Neural cell (in vitro differentiated cells): Measurements from ENCODE around the gene HS6ST1. TPM values are rescaled to one million over a fixed set of nuclear protein-coding genes. Genes with fewer than 3 reads are reported as not detected.

Experiments
- H2AFZ ChIP-seq: fragments of 200-600, 300-800 bp; sonication (generic), shearing (Covaris generic); 2 replicates; pipeline ENCODE4 v1.6.0; 2014; ENCODE audit warnings: low read depth, mild to moderate bottlenecking, antibody characterized with exemption, low read length, moderate library complexity
- H3F3A ChIP-seq: fragments of 200-600 bp; shearing (Covaris generic); 2 replicates; pipeline ENCODE4 v1.6.1; 2016; ENCODE audit warnings: mild to moderate bottlenecking, moderate library complexity, mixed read lengths, antibody characterized with exemption, low read length; ENCODE audit not compliant: insufficient read depth, poor library complexity, severe bottlenecking
- H3K27ac ChIP-seq: fragments of 200-600, 300-800 bp; sonication (generic), shearing (Covaris generic); 2 replicates; pipeline ENCODE4 v1.5.1; 2014; ENCODE audit warnings: mild to moderate bottlenecking, low read length, moderate library complexity
- H3K27me3 ChIP-seq: fragments of 300-800, 200-600 bp; sonication (generic), shearing (Covaris generic); 2 replicates; pipeline ENCODE4 v1.6.0; 2014; ENCODE audit warnings: mild to moderate bottlenecking, low read depth, low read length, moderate library complexity; ENCODE audit not compliant: insufficient read depth
- H3K36me3 ChIP-seq: fragments of 300-800, 200-600 bp; sonication (generic), shearing (Covaris generic); 2 replicates; pipeline ENCODE4 v1.5.1; 2014; ENCODE audit warnings: mild to moderate bottlenecking, antibody characterized with exemption, low read length, moderate library complexity; ENCODE audit not compliant: insufficient read depth
- H3K4me2 ChIP-seq: fragments of 300-800, 200-600 bp; sonication (generic), shearing (Covaris generic); 2 replicates; pipeline ENCODE4 v1.6.0; 2014; ENCODE audit warnings: mild to moderate bottlenecking, low read length
- H3K4me3 ChIP-seq: fragments of 300-800, 200-600 bp; sonication (generic), shearing (Covaris generic); 2 replicates; pipeline ENCODE4 v1.5.1; 2014; ENCODE audit warnings: mild to moderate bottlenecking, low read length, moderate library complexity
- H3K79me2 ChIP-seq: fragments of 200-600 bp; shearing (Covaris generic); replicated peaks from 2 replicates; pipeline ENCODE4 v1.6.0; 2014; ENCODE audit warnings: mild to moderate bottlenecking, low read length, moderate library complexity; ENCODE audit not compliant: insufficient read depth
- H3K9ac ChIP-seq: fragments of 300-800, 200-600 bp; sonication (generic), shearing (Covaris generic); 2 replicates; pipeline ENCODE4 v1.6.1; 2016; ENCODE audit warnings: mild to moderate bottlenecking, low read length, mixed read lengths
- H3K9me2 ChIP-seq: fragments of 200-600 bp; shearing (Covaris generic); 2 replicates; pipeline ENCODE4 v1.6.1; 2016; ENCODE audit warnings: mild to moderate bottlenecking, low read length, mixed read lengths; ENCODE audit not compliant: insufficient read depth
- H3K9me3 ChIP-seq: fragments of 200-600, 300-800 bp; sonication (generic), shearing (Covaris generic); 2 replicates; pipeline ENCODE4 v1.6.1; 2016; ENCODE audit warnings: mild to moderate bottlenecking, mixed run types, low read length, moderate library complexity, mixed read lengths
- H4K20me1 ChIP-seq: fragments of 200-600 bp; shearing (Covaris generic); 2 replicates; pipeline ENCODE4 v1.6.1; 2016; ENCODE audit warnings: mild to moderate bottlenecking, mixed run types; ENCODE audit not compliant: insufficient read depth
- EP300 ChIP-seq: fragments of 450-650 bp; conservative IDR thresholded peaks from 2 replicates; pipeline ENCODE4 v1.6.1; 2014; ENCODE audit warnings: antibody characterized with exemption, mild to moderate bottlenecking, moderate library complexity; ENCODE audit not compliant: poor library complexity, severe bottlenecking
- EZH2 ChIP-seq: fragments of 200-600, 300-800 bp; shearing (Covaris generic), sonication (generic); IDR thresholded peaks from 2 replicates; pipeline ENCODE4 v1.6.1; 2014; ENCODE audit warnings: antibody characterized with exemption, low read length, borderline replicate concordance, mild to moderate bottlenecking; ENCODE audit not compliant: insufficient read depth, poor library complexity, severe bottlenecking
- MXI1 ChIP-seq: fragments of 450-650 bp; conservative IDR thresholded peaks from 2 replicates; pipeline ENCODE4 v1.6.1; 2014; ENCODE audit warnings: antibody characterized with exemption, mild to moderate bottlenecking; ENCODE audit not compliant: poor library complexity, severe bottlenecking
- POLR2AphosphoS5 ChIP-seq: IDR thresholded peaks from 2 replicates; pipeline ENCODE4 v1.6.1; 2012
- RAD21 ChIP-seq: fragments of 450-650 bp; conservative IDR thresholded peaks from 2 replicates; pipeline ENCODE4 v1.6.1; 2014; ENCODE audit warnings: antibody characterized with exemption, mild to moderate bottlenecking, moderate library complexity
- SMC3 ChIP-seq: fragments of 450-650 bp; conservative IDR thresholded peaks from 2 replicates; pipeline ENCODE4 v1.6.1; 2014; ENCODE audit warnings: antibody characterized with exemption, mild to moderate bottlenecking, moderate library complexity; ENCODE audit not compliant: poor library complexity
- TAF1 ChIP-seq: IDR thresholded peaks from 2 replicates; pipeline ENCODE4 v1.6.1; 2012; ENCODE audit warnings: low read depth
- polyA plus RNA-seq: library from polyadenylated mRNA; depleted of rRNA; stranded (reverse); fragments of >200 nt; gene quantifications from 2 replicates; pipeline ENCODE4 v1.2.3, GENCODE V29; 2014
- TF ChIP-seq, protein P1 (sequence below): IDR thresholded peaks from 2 replicates; pipeline ENCODE4 v1.6.1; 2012; ENCODE audit warnings: borderline replicate concordance
- TF ChIP-seq, protein P2 (sequence below): fragments of 450-650 bp; IDR thresholded peaks from 2 replicates; pipeline ENCODE4 v1.5.1; 2014; ENCODE audit warnings: antibody characterized with exemption, mild to moderate bottlenecking, moderate library complexity; ENCODE audit not compliant: poor library complexity, severe bottlenecking

Gene HS6ST1
- polyA plus RNA-seq, 1 donor from 2014 or later: 44.1 TPM

DNA sequence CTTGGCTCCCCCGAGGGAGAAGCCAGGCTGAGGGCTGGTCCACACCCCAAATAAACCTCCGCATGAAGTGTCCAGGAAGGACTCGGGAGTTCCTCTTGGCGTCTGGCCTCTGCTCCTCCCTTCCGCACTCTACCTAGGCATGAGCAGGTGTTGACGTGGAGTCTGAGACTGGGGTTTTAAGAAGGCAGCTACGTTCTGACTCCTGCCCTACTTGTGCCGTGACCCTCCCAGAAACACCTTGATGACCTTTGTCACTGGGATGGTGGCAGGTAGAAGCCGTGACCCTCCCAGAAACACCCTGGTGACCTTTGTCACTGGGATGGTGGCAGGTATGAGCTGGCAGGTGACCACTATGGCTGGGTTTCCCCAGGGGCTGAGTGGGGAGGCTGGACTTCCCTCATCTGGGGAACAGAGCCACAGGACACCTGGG, 54.8 kb downstream of the HS6ST1 start (continued):
- no peak for TF ChIP-seq EZH2
- TF ChIP-seq MXI1: no peak
- no peak for TF ChIP-seq POLR2AphosphoS5
- no peak for TF ChIP-seq EP300

DNA sequence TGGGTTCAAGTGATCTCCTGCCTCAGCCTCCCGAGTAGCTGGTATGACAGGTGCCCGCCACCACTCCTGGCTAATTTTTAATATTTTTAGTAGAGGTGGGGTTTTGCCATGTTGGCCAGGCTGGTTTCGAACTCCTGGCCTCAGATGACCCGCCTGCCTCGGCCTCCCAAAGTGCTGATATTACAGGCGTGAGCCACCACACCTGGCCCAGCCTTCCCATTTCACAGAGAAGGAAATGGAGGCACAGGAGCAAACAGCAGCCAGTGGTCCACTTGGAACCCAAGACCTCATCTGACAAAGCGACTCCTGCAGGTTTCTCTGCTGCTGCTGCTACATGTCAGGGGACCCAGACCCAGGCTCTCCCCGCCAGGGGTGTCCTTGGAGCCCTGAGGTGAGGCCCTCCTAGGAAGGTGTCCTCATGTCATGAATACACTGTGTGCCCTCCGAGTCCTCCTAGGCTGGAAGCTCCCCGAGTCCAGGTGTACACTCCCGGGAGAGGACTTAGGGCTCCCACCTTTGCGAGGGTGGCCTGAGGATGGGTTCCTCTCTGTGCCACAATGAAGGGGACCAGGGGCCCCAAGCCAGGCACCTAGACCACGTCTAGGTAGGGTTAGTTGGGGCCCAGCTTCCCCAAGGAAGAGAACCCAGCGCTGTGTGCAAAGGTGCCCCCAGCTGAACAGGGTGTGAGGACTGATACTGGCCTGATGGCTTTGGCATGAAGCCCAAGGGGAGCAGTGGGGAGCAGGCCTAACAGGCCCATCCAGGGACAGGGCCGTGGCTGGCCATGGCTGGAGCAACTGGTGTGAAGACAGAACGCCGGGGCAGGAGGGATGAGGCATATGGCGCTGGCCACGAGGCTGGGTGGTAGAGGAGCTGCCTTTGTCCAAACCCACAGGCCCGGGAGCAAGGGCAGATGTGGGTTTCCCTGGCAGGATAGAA, 56.1 kb downstream of the HS6ST1 start:
- H3K9me3 ChIP-seq: no peaks in the 10 kb centered on the region
- H3K79me2 ChIP-seq: no peaks in the 10 kb centered on the region
- no peaks in the 10 kb centered on the region for H3K36me3 ChIP-seq
- H3K27me3 ChIP-seq: no peaks in the 10 kb centered on the region
- no peak overlapping the region for H3K9ac ChIP-seq
- H3F3A ChIP-seq: no peaks in the 10 kb centered on the region
- TF ChIP-seq POLR2AphosphoS5 (no peak), EP300 (no peak), TAF1 (no peak), SMC3 (no peak), EZH2 (no peak), RAD21 (no peak), MXI1 (no peak)
- TF ChIP-seq, protein P1, sequence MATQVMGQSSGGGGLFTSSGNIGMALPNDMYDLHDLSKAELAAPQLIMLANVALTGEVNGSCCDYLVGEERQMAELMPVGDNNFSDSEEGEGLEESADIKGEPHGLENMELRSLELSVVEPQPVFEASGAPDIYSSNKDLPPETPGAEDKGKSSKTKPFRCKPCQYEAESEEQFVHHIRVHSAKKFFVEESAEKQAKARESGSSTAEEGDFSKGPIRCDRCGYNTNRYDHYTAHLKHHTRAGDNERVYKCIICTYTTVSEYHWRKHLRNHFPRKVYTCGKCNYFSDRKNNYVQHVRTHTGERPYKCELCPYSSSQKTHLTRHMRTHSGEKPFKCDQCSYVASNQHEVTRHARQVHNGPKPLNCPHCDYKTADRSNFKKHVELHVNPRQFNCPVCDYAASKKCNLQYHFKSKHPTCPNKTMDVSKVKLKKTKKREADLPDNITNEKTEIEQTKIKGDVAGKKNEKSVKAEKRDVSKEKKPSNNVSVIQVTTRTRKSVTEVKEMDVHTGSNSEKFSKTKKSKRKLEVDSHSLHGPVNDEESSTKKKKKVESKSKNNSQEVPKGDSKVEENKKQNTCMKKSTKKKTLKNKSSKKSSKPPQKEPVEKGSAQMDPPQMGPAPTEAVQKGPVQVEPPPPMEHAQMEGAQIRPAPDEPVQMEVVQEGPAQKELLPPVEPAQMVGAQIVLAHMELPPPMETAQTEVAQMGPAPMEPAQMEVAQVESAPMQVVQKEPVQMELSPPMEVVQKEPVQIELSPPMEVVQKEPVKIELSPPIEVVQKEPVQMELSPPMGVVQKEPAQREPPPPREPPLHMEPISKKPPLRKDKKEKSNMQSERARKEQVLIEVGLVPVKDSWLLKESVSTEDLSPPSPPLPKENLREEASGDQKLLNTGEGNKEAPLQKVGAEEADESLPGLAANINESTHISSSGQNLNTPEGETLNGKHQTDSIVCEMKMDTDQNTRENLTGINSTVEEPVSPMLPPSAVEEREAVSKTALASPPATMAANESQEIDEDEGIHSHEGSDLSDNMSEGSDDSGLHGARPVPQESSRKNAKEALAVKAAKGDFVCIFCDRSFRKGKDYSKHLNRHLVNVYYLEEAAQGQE: no peak
- TF ChIP-seq, protein P2, sequence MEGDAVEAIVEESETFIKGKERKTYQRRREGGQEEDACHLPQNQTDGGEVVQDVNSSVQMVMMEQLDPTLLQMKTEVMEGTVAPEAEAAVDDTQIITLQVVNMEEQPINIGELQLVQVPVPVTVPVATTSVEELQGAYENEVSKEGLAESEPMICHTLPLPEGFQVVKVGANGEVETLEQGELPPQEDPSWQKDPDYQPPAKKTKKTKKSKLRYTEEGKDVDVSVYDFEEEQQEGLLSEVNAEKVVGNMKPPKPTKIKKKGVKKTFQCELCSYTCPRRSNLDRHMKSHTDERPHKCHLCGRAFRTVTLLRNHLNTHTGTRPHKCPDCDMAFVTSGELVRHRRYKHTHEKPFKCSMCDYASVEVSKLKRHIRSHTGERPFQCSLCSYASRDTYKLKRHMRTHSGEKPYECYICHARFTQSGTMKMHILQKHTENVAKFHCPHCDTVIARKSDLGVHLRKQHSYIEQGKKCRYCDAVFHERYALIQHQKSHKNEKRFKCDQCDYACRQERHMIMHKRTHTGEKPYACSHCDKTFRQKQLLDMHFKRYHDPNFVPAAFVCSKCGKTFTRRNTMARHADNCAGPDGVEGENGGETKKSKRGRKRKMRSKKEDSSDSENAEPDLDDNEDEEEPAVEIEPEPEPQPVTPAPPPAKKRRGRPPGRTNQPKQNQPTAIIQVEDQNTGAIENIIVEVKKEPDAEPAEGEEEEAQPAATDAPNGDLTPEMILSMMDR: no peak
- H2AFZ ChIP-seq: no peak overlapping the region
- no peaks in the 10 kb centered on the region for H3K9me2 ChIP-seq
- no peaks in the 10 kb centered on the region for H4K20me1 ChIP-seq
- H3K4me2 ChIP-seq: no peak overlapping the region
- no peak overlapping the region for H3K27ac ChIP-seq
- H3K4me3 ChIP-seq: no peak overlapping the region
